ENCODE data around the gene ULK3.

GRCh38 chr15:74890665-74890960 is 47.7 kb upstream of the ULK3 start:
- no peak for TF ChIP-seq CTCF (conservative IDR thresholded peaks at IDR 0.05; ENCODE audit: low read depth, low read length)
- no peak for TF ChIP-seq EZH2 (IDR thresholded peaks at IDR 0.05; ENCODE audit: borderline replicate concordance, low read depth, low read length, poor library complexity, severe bottlenecking)

All from A673 (cell line).